Activated CD4-positive, alpha-beta T cell treated with anti-CD3 and anti-CD28 coated beads, Interleukin-2, amount 50 U/mL, for 48 hours (primary cell): Measurements from ENCODE around the gene ZNF669.

ENCODE experiments used
- DNase-seq, 2 experiments: peaks; one replicate each; pipeline ENCODE4 v3.0.0-alpha.2; 2020

Gene ZNF669

GRCh38 chr1:247056071-247056470, 48.1 kb downstream of the ZNF669 start:
- no peak for DNase-seq

- DNase-seq: no peak
These were observed 49.2 kb downstream of the ZNF669 start for GRCh38 chr1:247054992-247055415.
